ENCODE results near the gene NR6A1. TPM values are rescaled to one million over a fixed set of nuclear protein-coding genes. Genes with fewer than 3 reads are reported as not detected.

NR6A1 gene
- total RNA-seq, 1 donor from 2014 or later, result 60.7 TPM

- peaks cover 3% of the 10 kb centered on the region for H3K9me3 Mint-ChIP-seq
- no peak overlapping the region for H3K4me3 Mint-ChIP-seq
- no peaks in the 10 kb centered on the region for H3K27me3 Mint-ChIP-seq (ENCODE audit: low read depth)
- TF ChIP-seq CTCF (conservative IDR thresholded peaks at IDR 0.05), result no peak
- no peak for DNase-seq (ENCODE audit: low read depth, low spot score)
- peaks cover 5% of the 10 kb centered on the region for H3K4me1 Mint-ChIP-seq
- H3K27ac Mint-ChIP-seq (ENCODE audit: unreplicated experiment), result no peak overlapping the region
- no peaks in the 10 kb centered on the region for H3K36me3 Mint-ChIP-seq (ENCODE audit: low read depth)
Measured at GRCh38 chr9:124576751-124577150, 194.4 kb downstream of the NR6A1 start.

GRCh38 chr9:124574534-124575375 is 196.4 kb downstream of the NR6A1 start:
- H3K36me3 Mint-ChIP-seq (ENCODE audit: low read depth), result peaks cover 2% of the 10 kb centered on the region

GRCh38 chr9:124570942-124571666 is 200.0 kb downstream of the NR6A1 start:
- no peaks in the 10 kb centered on the region for H3K27me3 Mint-ChIP-seq (ENCODE audit: low read depth)

More at GRCh38 chr9:124574534-124575375, 196.4 kb downstream of the NR6A1 start:
- no peak overlapping the region for H3K27ac Mint-ChIP-seq (ENCODE audit: unreplicated experiment)
- peaks cover 15% of the 10 kb centered on the region for H3K4me1 Mint-ChIP-seq
- H3K4me3 Mint-ChIP-seq, result no peak overlapping the region
- no peak for DNase-seq (ENCODE audit: low read depth, low spot score)
- H3K27me3 Mint-ChIP-seq (ENCODE audit: low read depth), result no peaks in the 10 kb centered on the region
- no peaks in the 10 kb centered on the region for H3K9me3 Mint-ChIP-seq
- TF ChIP-seq CTCF (conservative IDR thresholded peaks at IDR 0.05), result no peak

GRCh38 chr9:124569942-124570341 is 201.2 kb downstream of the NR6A1 start:
- Mint-ChIP-seq H3K9me3 (no peaks in the 10 kb centered on the region), H3K4me1 (peaks cover 30% of the 10 kb centered on the region), H3K36me3 (ENCODE audit: low read depth) (peaks cover 9% of the 10 kb centered on the region), H3K27me3 (ENCODE audit: low read depth) (no peaks in the 10 kb centered on the region), H3K27ac (ENCODE audit: unreplicated experiment) (no peak overlapping the region), H3K4me3 (no peak overlapping the region)
- no peak for TF ChIP-seq CTCF (conservative IDR thresholded peaks at IDR 0.05)
- no peak for DNase-seq (ENCODE audit: low read depth, low spot score)

More at GRCh38 chr9:124570942-124571666, 200.0 kb downstream of the NR6A1 start:
- Mint-ChIP-seq H3K9me3 (no peaks in the 10 kb centered on the region), H3K4me3 (no peak overlapping the region), H3K27ac (ENCODE audit: unreplicated experiment) (no peak overlapping the region), H3K36me3 (ENCODE audit: low read depth) (peaks cover 9% of the 10 kb centered on the region), H3K4me1 (peaks cover 30% of the 10 kb centered on the region)
- no peak for TF ChIP-seq CTCF (conservative IDR thresholded peaks at IDR 0.05)
- DNase-seq (ENCODE audit: low read depth, low spot score), result no peak

- peak overlapping the region; percentile 25 for H3K27ac Mint-ChIP-seq (ENCODE audit: unreplicated experiment)
- no peak for TF ChIP-seq CTCF (conservative IDR thresholded peaks at IDR 0.05)
- no peak for DNase-seq (ENCODE audit: low read depth, low spot score)
- no peaks in the 10 kb centered on the region for H3K9me3 Mint-ChIP-seq
- no peak overlapping the region for H3K4me3 Mint-ChIP-seq
- peaks cover 9% of the 10 kb centered on the region for H3K36me3 Mint-ChIP-seq (ENCODE audit: low read depth)
- H3K4me1 Mint-ChIP-seq, result peaks cover 37% of the 10 kb centered on the region
- no peaks in the 10 kb centered on the region for H3K27me3 Mint-ChIP-seq (ENCODE audit: low read depth)
Measured at GRCh38 chr9:124567362-124567761, 203.7 kb downstream of the NR6A1 start.
